Effector memory CD4-positive, alpha-beta T cell (primary cell): ENCODE measurements around the gene DIP2B.
"Not testable (repeated sequence)": the region's sequence is repeated elsewhere in the genome, so short reads cannot be mapped to it uniquely, and the experiment has no call there.

Experiments
- DNase-seq, 3 donors: peaks; one replicate each; pipeline ENCODE4 v3.0.0-alpha.2; 2020
- H3K27ac ChIP-seq: 2 replicates; pipeline ENCODE4 v1.7.0; 2013; ENCODE audit warnings: mild to moderate bottlenecking, low read length, moderate library complexity; ENCODE audit not compliant: insufficient read depth, poor library complexity, severe bottlenecking
- H3K27me3 ChIP-seq: replicated peaks from 2 replicates; pipeline ENCODE4 v1.7.0; 2013; ENCODE audit warnings: mild to moderate bottlenecking, low read length; ENCODE audit not compliant: insufficient read depth, control insufficient read depth, poor library complexity, severe bottlenecking
- H3K36me3 ChIP-seq: 2 replicates; pipeline ENCODE4 v1.7.0; 2013; ENCODE audit warnings: mild to moderate bottlenecking, low read length, moderate library complexity; ENCODE audit not compliant: control insufficient read depth, insufficient read depth
- H3K4me1 ChIP-seq: 2 replicates; pipeline ENCODE4 v1.7.0; 2013; ENCODE audit warnings: low read length, mild to moderate bottlenecking; ENCODE audit not compliant: control insufficient read depth, insufficient read depth, poor library complexity, severe bottlenecking
- H3K4me3 ChIP-seq: 2 replicates; pipeline ENCODE4 v1.7.0; 2013; ENCODE audit warnings: low read length, low read depth, mild to moderate bottlenecking; ENCODE audit not compliant: insufficient read depth, poor library complexity, severe bottlenecking
- H3K9me3 ChIP-seq: 2 replicates; pipeline ENCODE4 v1.7.0; 2013; ENCODE audit warnings: mild to moderate bottlenecking, low read length, moderate library complexity; ENCODE audit not compliant: control insufficient read depth

The DIP2B gene

DNA sequence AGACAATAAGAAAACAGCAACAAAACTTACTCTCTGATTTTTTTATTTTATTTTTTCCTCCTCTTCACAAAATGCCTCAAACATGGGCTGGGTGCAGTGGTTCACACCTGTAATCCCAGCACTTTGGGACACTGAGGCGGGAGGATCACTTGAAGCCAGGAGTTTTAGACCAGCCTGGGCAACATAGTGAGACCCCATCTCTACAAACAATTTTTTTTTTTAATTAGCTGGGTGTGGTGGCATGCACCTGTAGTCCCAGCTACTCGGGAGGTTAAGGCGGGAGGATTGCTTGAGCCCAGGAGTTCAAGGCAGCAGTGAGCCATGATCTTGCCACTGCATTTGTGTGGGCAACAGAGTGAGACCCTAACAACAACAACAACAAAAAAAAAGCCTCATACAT, 176.3 kb downstream of the DIP2B start:
- DNase-seq, H3K27ac ChIP-seq, H3K4me1 ChIP-seq, H3K4me3 ChIP-seq, H3K9me3 ChIP-seq, H3K27me3 ChIP-seq: not testable (repeated sequence)
- peaks cover 35% of the 10 kb centered on the region for H3K36me3 ChIP-seq

DNA sequence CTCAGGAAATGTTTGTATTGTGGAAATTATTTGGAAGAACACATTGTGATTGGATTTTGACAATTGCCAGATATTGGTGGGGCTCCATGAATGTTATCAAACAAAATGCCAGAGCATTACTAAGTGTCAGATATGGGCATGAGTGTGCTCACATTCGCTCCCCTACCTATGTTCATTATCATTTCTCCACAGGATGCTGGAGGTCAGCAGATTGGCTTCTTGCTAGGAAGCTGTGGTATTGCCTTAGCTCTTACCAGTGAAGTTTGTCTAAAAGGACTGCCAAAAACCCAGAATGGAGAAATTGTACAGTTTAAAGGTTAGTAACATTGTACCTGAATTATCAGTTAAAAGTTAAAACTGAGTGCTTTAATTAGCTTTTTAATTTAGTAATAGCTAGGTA, 180.9 kb downstream of the DIP2B start:
- Histone ChIP-seq H3K4me1 (no peaks in the 10 kb centered on the region), H3K36me3 (peaks cover 45% of the 10 kb centered on the region), H3K9me3 (no peaks in the 10 kb centered on the region), H3K4me3 (no peak overlapping the region), H3K27me3 (no peaks in the 10 kb centered on the region), H3K27ac (no peak overlapping the region)
- DNase-seq, result no peak

DNA sequence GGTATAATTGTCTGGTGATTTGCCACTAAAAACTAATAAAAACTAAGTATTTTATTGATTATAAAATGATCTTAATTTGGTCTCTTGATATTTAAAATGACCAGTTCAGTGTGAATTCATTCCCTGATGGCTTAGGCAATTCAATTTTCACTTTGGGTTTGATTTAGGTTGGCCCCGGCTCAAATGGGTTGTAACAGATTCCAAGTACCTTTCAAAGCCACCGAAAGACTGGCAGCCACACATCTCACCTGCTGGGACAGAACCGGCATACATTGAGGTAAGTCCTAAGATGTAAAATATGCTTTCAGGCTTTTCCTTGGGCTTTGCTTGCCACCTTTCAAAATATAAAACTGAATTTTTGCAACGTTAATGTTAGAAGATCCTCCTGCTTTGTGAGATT, 181.6 kb downstream of the DIP2B start:
- Histone ChIP-seq H3K4me1 (no peaks in the 10 kb centered on the region), H3K27ac (no peak overlapping the region), H3K27me3 (no peaks in the 10 kb centered on the region), H3K4me3 (no peak overlapping the region), H3K36me3 (peaks cover 49% of the 10 kb centered on the region), H3K9me3 (no peaks in the 10 kb centered on the region)
- no peak for DNase-seq

DNA sequence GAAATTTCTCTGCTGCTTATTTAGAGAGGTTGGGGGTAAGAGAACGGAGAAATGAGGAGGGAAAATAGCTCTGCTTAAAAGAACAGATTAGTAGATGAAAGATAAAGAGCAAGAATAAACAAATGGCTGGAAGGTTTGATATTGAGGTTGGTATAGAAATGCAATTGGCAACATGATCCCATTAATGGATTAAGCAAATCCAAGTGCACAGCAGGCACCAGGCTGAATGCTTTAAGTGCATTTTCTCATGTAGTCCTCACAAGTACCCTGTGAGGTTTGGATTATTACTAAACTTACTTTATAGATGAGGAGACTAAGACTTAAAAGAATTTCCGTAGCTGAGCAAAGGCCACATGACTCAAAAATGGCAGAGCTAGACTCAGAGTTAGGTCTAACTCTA, 182.2 kb downstream of the DIP2B start:
- no peaks in the 10 kb centered on the region for H3K27me3 ChIP-seq
- H3K27ac ChIP-seq, result no peak overlapping the region
- no peak overlapping the region for H3K4me3 ChIP-seq
- H3K4me1 ChIP-seq, result no peaks in the 10 kb centered on the region
- DNase-seq, result no peak
- H3K36me3 ChIP-seq, result peaks cover 46% of the 10 kb centered on the region
- H3K9me3 ChIP-seq, result no peaks in the 10 kb centered on the region

DNA sequence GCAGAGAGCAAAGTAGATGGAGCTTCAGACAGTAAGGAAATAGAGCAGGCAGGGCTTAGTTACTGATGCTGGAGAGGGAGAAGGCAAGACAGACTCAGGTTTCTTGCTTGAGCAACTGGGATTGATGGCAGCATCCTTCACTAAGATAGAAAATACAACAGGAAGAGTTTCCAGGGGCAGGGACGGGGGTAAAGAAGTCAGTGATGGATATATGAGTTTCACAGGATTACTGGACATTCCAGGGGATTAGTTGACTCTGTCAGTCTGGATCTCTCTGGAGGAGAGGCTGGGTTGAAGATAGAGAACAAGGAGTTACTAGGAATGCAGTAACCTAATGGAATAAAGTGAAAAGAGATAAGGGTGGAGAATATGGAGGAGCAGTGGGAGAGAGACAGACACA, 184.7 kb downstream of the DIP2B start:
- Histone ChIP-seq H3K4me3 (no peak overlapping the region), H3K36me3 (peaks cover 47% of the 10 kb centered on the region), H3K9me3 (no peaks in the 10 kb centered on the region), H3K27ac (no peak overlapping the region), H3K4me1 (no peaks in the 10 kb centered on the region), H3K27me3 (no peaks in the 10 kb centered on the region)
- DNase-seq, result no peak

DNA sequence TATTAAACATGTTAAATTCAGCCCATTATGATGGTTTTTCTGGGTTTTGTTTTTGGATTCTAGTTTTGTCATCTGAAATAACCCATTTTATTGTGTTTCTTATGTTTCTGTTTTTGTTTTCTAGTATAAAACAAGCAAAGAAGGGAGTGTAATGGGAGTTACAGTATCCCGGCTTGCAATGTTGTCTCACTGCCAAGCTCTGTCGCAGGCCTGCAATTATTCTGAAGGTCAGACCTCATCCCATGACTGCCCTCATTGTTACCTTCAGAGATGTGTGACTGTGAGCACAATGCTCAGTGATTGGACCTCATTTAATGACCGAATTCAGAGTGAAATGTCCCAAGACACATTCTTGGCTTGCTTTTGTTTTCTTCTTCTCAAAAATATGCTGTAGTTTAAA, 186.1 kb downstream of the DIP2B start:
- Histone ChIP-seq H3K4me1 (no peaks in the 10 kb centered on the region), H3K36me3 (peaks cover 45% of the 10 kb centered on the region), H3K27me3 (no peaks in the 10 kb centered on the region), H3K4me3 (no peak overlapping the region), H3K27ac (no peak overlapping the region), H3K9me3 (no peaks in the 10 kb centered on the region)
- DNase-seq, result no peak

DNA sequence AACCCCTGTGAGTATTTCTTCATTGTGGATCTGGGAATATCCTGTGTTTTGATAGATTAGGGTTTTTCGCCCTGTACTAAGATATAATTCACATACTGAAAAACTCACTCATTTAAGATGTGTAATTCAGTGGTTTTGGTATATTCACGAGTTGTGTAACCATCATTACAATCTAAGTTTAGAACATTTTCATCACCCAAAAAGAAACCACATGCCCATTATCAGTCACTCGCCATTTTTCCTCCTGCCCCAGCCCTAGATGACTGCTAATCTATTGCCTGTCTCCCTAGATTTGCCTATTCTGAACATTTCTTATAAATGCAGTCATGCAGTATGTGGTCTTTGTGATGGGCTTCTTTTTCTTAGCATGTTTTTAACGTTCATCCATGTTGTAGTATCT, 191.2 kb downstream of the DIP2B start:
- DNase-seq, result no peak

DNA sequence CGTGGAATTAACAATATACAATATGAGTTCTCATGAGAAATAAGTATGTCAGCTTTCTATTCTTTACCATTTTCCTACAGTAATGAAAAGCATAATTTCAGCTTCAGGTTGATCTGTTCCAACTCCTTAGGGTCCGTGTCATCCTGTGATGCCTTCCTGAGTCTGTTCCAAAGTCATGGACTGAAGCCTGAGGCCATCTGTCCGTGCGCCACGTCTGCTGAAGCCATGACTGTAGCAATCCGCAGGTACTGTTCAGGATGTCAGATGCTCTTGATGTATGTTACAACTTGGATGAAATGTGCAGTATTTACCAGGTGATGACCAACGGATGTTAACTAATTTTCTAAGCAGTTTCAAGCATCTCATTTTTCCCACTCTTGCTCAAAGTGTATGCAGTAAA, 192.1 kb downstream of the DIP2B start:
- no peak overlapping the region for H3K4me3 ChIP-seq
- H3K27ac ChIP-seq, result no peak overlapping the region
- H3K4me1 ChIP-seq, result no peaks in the 10 kb centered on the region
- H3K36me3 ChIP-seq, result peaks cover 52% of the 10 kb centered on the region
- H3K27me3 ChIP-seq, result no peaks in the 10 kb centered on the region
- no peaks in the 10 kb centered on the region for H3K9me3 ChIP-seq
- no peak for DNase-seq

More for the DNA sequence above, 191.2 kb downstream of the DIP2B start:
- Histone ChIP-seq H3K27ac (no peak overlapping the region), H3K27me3 (no peaks in the 10 kb centered on the region), H3K4me1 (no peaks in the 10 kb centered on the region), H3K9me3 (no peaks in the 10 kb centered on the region), H3K36me3 (peaks cover 55% of the 10 kb centered on the region), H3K4me3 (no peak overlapping the region)

DNA sequence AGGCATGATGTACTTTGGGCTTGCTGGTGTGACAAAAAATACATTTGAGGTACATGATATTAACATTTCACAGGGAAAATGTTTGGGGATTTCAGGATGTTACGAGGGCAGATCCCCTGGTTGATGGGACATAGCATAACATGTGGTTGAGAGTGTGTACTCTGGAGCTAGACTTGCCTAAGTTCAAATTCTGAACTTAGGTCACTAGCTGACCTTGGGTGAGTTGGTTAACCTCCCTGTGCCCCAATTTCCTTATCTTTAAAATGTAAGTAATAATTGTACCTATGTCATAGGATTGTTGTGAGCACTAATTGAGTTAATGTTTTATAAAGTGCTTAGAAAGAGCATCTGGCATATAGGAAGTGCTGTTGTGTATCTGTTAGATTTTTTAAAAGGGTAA, 194.4 kb downstream of the DIP2B start:
- Histone ChIP-seq H3K27ac (no peak overlapping the region), H3K27me3 (no peaks in the 10 kb centered on the region), H3K36me3 (peaks cover 53% of the 10 kb centered on the region), H3K4me3 (no peak overlapping the region), H3K9me3 (no peaks in the 10 kb centered on the region), H3K4me1 (no peaks in the 10 kb centered on the region)
- no peak for DNase-seq

DNA sequence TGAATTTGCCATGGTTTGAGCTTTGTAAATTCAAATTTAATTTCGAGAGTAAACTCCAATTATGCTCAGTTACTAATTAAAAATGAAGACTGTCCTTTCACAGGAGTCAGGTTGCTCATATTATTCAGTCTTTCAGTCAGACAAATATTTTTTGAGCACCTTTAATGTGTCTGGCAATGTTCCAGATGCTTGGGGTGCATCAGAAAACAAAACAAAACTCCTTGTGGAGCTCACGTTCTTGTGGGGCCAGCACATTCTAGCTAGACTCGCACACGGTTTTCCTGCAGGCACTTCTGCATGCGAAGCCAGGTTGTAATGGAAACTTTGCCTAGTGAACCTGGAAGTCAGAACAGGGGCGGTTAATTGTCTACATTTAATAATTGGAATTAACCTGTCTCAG, 195.2 kb downstream of the DIP2B start:
- Histone ChIP-seq H3K4me3 (no peak overlapping the region), H3K36me3 (peaks cover 56% of the 10 kb centered on the region), H3K27me3 (no peaks in the 10 kb centered on the region), H3K4me1 (no peaks in the 10 kb centered on the region), H3K27ac (no peak overlapping the region), H3K9me3 (no peaks in the 10 kb centered on the region)
- no peak for DNase-seq

DNA sequence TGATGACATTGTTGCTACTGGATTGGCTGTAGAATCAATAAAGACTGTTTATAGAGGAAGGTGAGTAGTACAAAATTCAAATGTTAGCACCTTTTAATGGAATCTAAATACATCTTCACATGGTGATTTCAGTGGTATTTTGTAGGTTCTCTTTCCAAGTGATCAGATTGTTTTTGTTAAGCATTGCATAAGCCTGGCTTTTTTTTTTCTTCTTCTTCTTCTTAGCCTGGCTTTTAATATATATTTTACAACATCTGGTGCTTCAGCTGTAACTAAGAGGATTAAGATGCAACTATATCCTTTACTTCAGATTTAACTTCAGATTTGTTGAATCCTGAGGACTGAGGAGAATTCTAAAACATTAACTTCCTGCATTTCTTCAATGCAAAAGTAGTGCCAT, 201.8 kb downstream of the DIP2B start:
- H3K4me3 ChIP-seq, result no peak overlapping the region
- no peaks in the 10 kb centered on the region for H3K4me1 ChIP-seq
- no peak overlapping the region for H3K27ac ChIP-seq
- no peaks in the 10 kb centered on the region for H3K27me3 ChIP-seq
- no peaks in the 10 kb centered on the region for H3K9me3 ChIP-seq
- no peak for DNase-seq
- H3K36me3 ChIP-seq, result peaks cover 58% of the 10 kb centered on the region
